Neuronal stem cell (in vitro differentiated cells): Measurements from ENCODE around the gene TEK.

Experiments
- DNase-seq: peaks from one replicate; pipeline ENCODE4 v3.0.0-alpha.2; 2013; ENCODE audit warnings: low spot score
- H2AFZ ChIP-seq: one replicate; pipeline ENCODE4 v1.6.1; 2013; ENCODE audit warnings: mild to moderate bottlenecking, low read length, inconsistent platforms
- H2AK5ac ChIP-seq: 2 replicates; pipeline ENCODE4 v1.6.1; 2013; ENCODE audit warnings: low read depth, mild to moderate bottlenecking, inconsistent platforms, low read length, moderate library complexity, mixed read lengths
- H2BK120ac ChIP-seq: 2 replicates; pipeline ENCODE4 v1.6.1; 2013; ENCODE audit warnings: low read depth, mild to moderate bottlenecking, inconsistent platforms, low read length, moderate library complexity, mixed read lengths
- H2BK12ac ChIP-seq: one replicate; pipeline ENCODE4 v1.6.1; 2013; ENCODE audit warnings: low read length, inconsistent platforms
- H2BK15ac ChIP-seq: 2 replicates; pipeline ENCODE4 v1.6.1; 2013; ENCODE audit warnings: mild to moderate bottlenecking, low read length, inconsistent platforms, mixed read lengths
- H2BK5ac ChIP-seq: one replicate; pipeline ENCODE4 v1.6.1; 2013; ENCODE audit warnings: inconsistent platforms, mild to moderate bottlenecking, low read length, moderate library complexity
- H3K14ac ChIP-seq: one replicate; pipeline ENCODE4 v1.6.1; 2013; ENCODE audit warnings: low read length, inconsistent platforms
- H3K18ac ChIP-seq: 2 replicates; pipeline ENCODE4 v1.6.1; 2013; ENCODE audit warnings: low read length, inconsistent platforms
- H3K23ac ChIP-seq: 2 replicates; pipeline ENCODE4 v1.6.1; 2013; ENCODE audit warnings: low read depth, mild to moderate bottlenecking, mixed read lengths, low read length, inconsistent platforms; ENCODE audit not compliant: poor library complexity
- H3K27ac ChIP-seq: replicated peaks from 3 replicates; pipeline ENCODE4 v1.5.1; 2013; ENCODE audit warnings: low read length, inconsistent platforms
- H3K27me3 ChIP-seq, 3 experiments: 2 replicates each; pipeline ENCODE4 v1.6.1; 2013; ENCODE audit warnings: low read length in 3 of 3, mild to moderate bottlenecking in 2 of 3, inconsistent platforms in 1 of 3, low read depth in 1 of 3, mixed read lengths in 1 of 3, moderate library complexity in 1 of 3; ENCODE audit not compliant: control insufficient read depth in 3 of 3, insufficient read depth in 3 of 3
- H3K36me3 ChIP-seq, 2 donors: replicated peaks in 1 of 2; 2 replicates each; pipeline ENCODE4 v1.6.1; 2013; ENCODE audit warnings: low read length in 2 of 2; ENCODE audit not compliant: control insufficient read depth in 2 of 2, insufficient read depth in 2 of 2
- H3K4ac ChIP-seq: 2 replicates; pipeline ENCODE4 v1.6.1; 2013; ENCODE audit warnings: inconsistent platforms, mild to moderate bottlenecking, low read length, moderate library complexity
- H3K4me1 ChIP-seq, 2 donors: 1 replicate in 1 of 2; 2 replicates in 1 of 2; pipeline ENCODE4 v1.6.1; 2013; ENCODE audit warnings: low read length in 2 of 2, low read depth in 1 of 2; ENCODE audit not compliant: control insufficient read depth in 2 of 2, insufficient read depth in 1 of 2
- H3K4me2 ChIP-seq: one replicate; pipeline ENCODE4 v1.6.1; 2013; ENCODE audit warnings: mild to moderate bottlenecking, low read length, inconsistent platforms; ENCODE audit not compliant: insufficient read depth, poor library complexity, severe bottlenecking
- H3K4me3 ChIP-seq, 2 donors: 2 replicates each; pipeline ENCODE4 v1.5.1; 2013; ENCODE audit warnings: low read length in 2 of 2, mild to moderate bottlenecking in 2 of 2, inconsistent platforms in 1 of 2, moderate library complexity in 1 of 2
- H3K79me1 ChIP-seq: one replicate; pipeline ENCODE4 v1.6.1; 2013; ENCODE audit warnings: low read depth, mild to moderate bottlenecking, inconsistent platforms, low read length, moderate library complexity
- H3K9ac ChIP-seq: one replicate; pipeline ENCODE4 v1.6.1; 2013; ENCODE audit warnings: mild to moderate bottlenecking, low read depth, low read length, inconsistent platforms; ENCODE audit not compliant: poor library complexity
- H3K9me3 ChIP-seq, 2 donors: replicated peaks in 1 of 2; 2 replicates each; pipeline versions ENCODE3 to v1.6.1; 2013; ENCODE audit warnings: low read length in 2 of 2, mild to moderate bottlenecking in 2 of 2, inconsistent platforms in 1 of 2, low read depth in 1 of 2, mixed read lengths in 1 of 2, moderate library complexity in 1 of 2; ENCODE audit not compliant: control insufficient read depth in 2 of 2, insufficient read depth in 1 of 2
- H4K8ac ChIP-seq: one replicate; pipeline ENCODE4 v1.6.1; 2013; ENCODE audit warnings: low read depth, mild to moderate bottlenecking, inconsistent platforms, low read length, moderate library complexity
- H4K91ac ChIP-seq: one replicate; pipeline ENCODE4 v1.6.1; 2013; ENCODE audit warnings: low read length, low read depth, mild to moderate bottlenecking, inconsistent platforms; ENCODE audit not compliant: poor library complexity
- WGBS, 2 donors: extraction: QIAGEN DNeasy Blood & Tissue Kit; methylation state at CpG; one replicate each; pipeline ENCODE4 v1.1.7; 2013; ENCODE audit warnings: missing lambda C conversion rate in 2 of 2, mixed read lengths in 1 of 2; ENCODE audit not compliant: insufficient read length in 2 of 2, insufficient replicate concordance in 1 of 2; ENCODE audit errors: extremely low coverage in 2 of 2; 5-methylcytosine and 5-hydroxymethylcytosine counted together

The TEK gene

GRCh38 chr9:27165670-27166069 lies 56.6 kb downstream of the TEK start:
- no peak overlapping the region for H2AFZ ChIP-seq
- H3K9ac ChIP-seq: no peak overlapping the region
- no peaks in the 10 kb centered on the region for H3K27me3 ChIP-seq
- peaks cover 2% of the 10 kb centered on the region for H3K79me1 ChIP-seq
- no peak overlapping the region for H3K4me2 ChIP-seq
- no peak for DNase-seq
- H3K4me3 ChIP-seq: peak overlapping the region in 1 of 2 donors; percentile 6
- no peak overlapping the region for H2BK15ac ChIP-seq
- no peak overlapping the region for H4K8ac ChIP-seq
- no peak overlapping the region for H3K4ac ChIP-seq
- no peak overlapping the region for H2BK120ac ChIP-seq
- H3K4me1 ChIP-seq: peaks cover 6 to 12% of the 10 kb centered on the region in 2 donors
- peak overlapping the region; percentile 69 for H4K91ac ChIP-seq
- no peak overlapping the region for H2BK12ac ChIP-seq
- WGBS, 2 donors: no CpG with 5 or more reads among the region's 10 CpGs
- no peak overlapping the region for H2BK5ac ChIP-seq
- peak overlapping the region; percentile 87 for H3K18ac ChIP-seq
- H3K23ac ChIP-seq: no peak overlapping the region
- H3K9me3 ChIP-seq: no peaks in the 10 kb centered on the region
- H3K27ac ChIP-seq: no peak overlapping the region
- H3K14ac ChIP-seq: no peak overlapping the region
- no peak overlapping the region for H2AK5ac ChIP-seq
- peaks cover 0 to 5% of the 10 kb centered on the region in 2 donors for H3K36me3 ChIP-seq

GRCh38 chr9:27168496-27168895 lies 59.5 kb downstream of the TEK start:
- Histone ChIP-seq H2BK5ac (no peak overlapping the region), H3K14ac (no peak overlapping the region), H3K79me1 (peaks cover 2% of the 10 kb centered on the region), H3K18ac (no peak overlapping the region), H3K9me3 (no peaks in the 10 kb centered on the region), H3K4ac (no peak overlapping the region), H3K36me3 (peaks cover 0 to 12% of the 10 kb centered on the region in 2 donors), H2AFZ (no peak overlapping the region), H3K27me3 (no peaks in the 10 kb centered on the region), H3K4me2 (no peak overlapping the region), H3K23ac (no peak overlapping the region), H4K91ac (no peak overlapping the region), H3K9ac (no peak overlapping the region), H4K8ac (no peak overlapping the region), H3K4me3 (no peak overlapping the region), H2AK5ac (no peak overlapping the region), H2BK12ac (no peak overlapping the region), H3K4me1 (peaks cover 6 to 12% of the 10 kb centered on the region in 2 donors), H2BK120ac (no peak overlapping the region), H2BK15ac (no peak overlapping the region), H3K27ac (no peak overlapping the region)
- WGBS, 2 donors: no CpG with 5 or more reads among the region's 1 CpG
- DNase-seq: no peak

GRCh38 chr9:27168951-27169350 lies 59.9 kb downstream of the TEK start:
- no CpG with 5 or more reads among the region's 3 CpGs for WGBS, 2 donors
- Histone ChIP-seq H2BK12ac (no peak overlapping the region), H3K4ac (no peak overlapping the region), H2AK5ac (no peak overlapping the region), H3K27me3 (no peaks in the 10 kb centered on the region), H3K4me2 (no peak overlapping the region), H3K79me1 (peaks cover 2% of the 10 kb centered on the region), H2BK120ac (no peak overlapping the region), H3K36me3 (peaks cover 0 to 13% of the 10 kb centered on the region in 2 donors), H2AFZ (no peak overlapping the region), H3K27ac (no peak overlapping the region), H3K9me3 (no peaks in the 10 kb centered on the region), H3K23ac (no peak overlapping the region), H3K4me3 (no peak overlapping the region), H2BK15ac (no peak overlapping the region), H3K18ac (no peak overlapping the region), H3K14ac (no peak overlapping the region), H2BK5ac (no peak overlapping the region), H3K9ac (no peak overlapping the region), H4K91ac (no peak overlapping the region), H3K4me1 (peaks cover 6 to 12% of the 10 kb centered on the region in 2 donors), H4K8ac (no peak overlapping the region)
- no peak for DNase-seq

- H2AK5ac ChIP-seq: no peak overlapping the region
- no peaks in the 10 kb centered on the region for H3K79me1 ChIP-seq
- H3K14ac ChIP-seq: no peak overlapping the region
- H3K4me2 ChIP-seq: no peak overlapping the region
- no peak for DNase-seq
- no peak overlapping the region for H3K4ac ChIP-seq
- H3K4me3 ChIP-seq: no peak overlapping the region
- H2BK5ac ChIP-seq: no peak overlapping the region
- H3K23ac ChIP-seq: no peak overlapping the region
- H3K9ac ChIP-seq: no peak overlapping the region
- no peak overlapping the region for H3K18ac ChIP-seq
- no peak overlapping the region for H4K91ac ChIP-seq
- no peaks in the 10 kb centered on the region for H3K4me1 ChIP-seq
- H3K9me3 ChIP-seq: no peaks in the 10 kb centered on the region
- H2AFZ ChIP-seq: no peak overlapping the region
- H3K27me3 ChIP-seq: no peaks in the 10 kb centered on the region
- no peak overlapping the region for H3K27ac ChIP-seq
- WGBS, 2 donors: no CpG with 5 or more reads among the region's 3 CpGs
- H2BK120ac ChIP-seq: no peak overlapping the region
- H2BK15ac ChIP-seq: no peak overlapping the region
- H2BK12ac ChIP-seq: no peak overlapping the region
- H3K36me3 ChIP-seq: peaks cover 0 to 13% of the 10 kb centered on the region in 2 donors
- H4K8ac ChIP-seq: no peak overlapping the region
Measured at GRCh38 chr9:27176971-27177370, 67.9 kb downstream of the TEK start.
